Subcutaneous abdominal adipose tissue (tissue), 5 donors: ENCODE measurements around the gene ZNF23.

Source experiments
- H3K27ac ChIP-seq: one replicate; pipeline ENCODE4 v1.7.0; 2013; ENCODE audit warnings: low read depth, mild to moderate bottlenecking, inconsistent platforms, low read length, moderate library complexity
- H3K27me3 ChIP-seq, 5 donors: one replicate each; pipeline ENCODE4 v1.7.0; 2013; ENCODE audit warnings: low read length in 5 of 5, inconsistent platforms in 1 of 5; ENCODE audit not compliant: control insufficient read depth in 5 of 5, insufficient read depth in 4 of 5
- H3K36me3 ChIP-seq, 5 donors: one replicate each; pipeline ENCODE4 v1.7.0; 2013; ENCODE audit warnings: low read length in 5 of 5; ENCODE audit not compliant: control insufficient read depth in 5 of 5, insufficient read depth in 5 of 5
- H3K4me1 ChIP-seq, 5 donors: one replicate each; pipeline ENCODE4 v1.7.0; 2013; ENCODE audit warnings: low read length in 5 of 5, mild to moderate bottlenecking in 3 of 5, moderate library complexity in 1 of 5; ENCODE audit not compliant: control insufficient read depth in 5 of 5, insufficient read depth in 5 of 5
- H3K4me3 ChIP-seq, 5 donors: one replicate each; pipeline ENCODE4 v1.7.0; 2013; ENCODE audit warnings: low read length in 5 of 5, low read depth in 1 of 5
- H3K9ac ChIP-seq, 5 donors: one replicate each; pipeline ENCODE4 v1.7.0; 2013; ENCODE audit warnings: low read length in 5 of 5, mild to moderate bottlenecking in 4 of 5, moderate library complexity in 3 of 5
- H3K9me3 ChIP-seq, 5 donors: one replicate each; pipeline ENCODE4 v1.7.0; 2013; ENCODE audit warnings: low read length in 5 of 5; ENCODE audit not compliant: control insufficient read depth in 5 of 5
- donor health status: healthy.
- donor health status: healthy.
- donor health status: healthy.
- donor health status: healthy.
- donor health status: healthy.

Gene ZNF23

GRCh38 chr16:71491054-71491453 is 29.0 kb upstream of the ZNF23 start:
- Histone ChIP-seq H3K36me3 (no peaks in the 10 kb centered on the region), H3K9me3 (no peaks in the 10 kb centered on the region), H3K4me3 (no peak overlapping the region), H3K4me1 (no peaks in the 10 kb centered on the region), H3K27me3 (no peaks in the 10 kb centered on the region), H3K27ac (no peak overlapping the region), H3K9ac (no peak overlapping the region)

- Histone ChIP-seq H3K27ac (no peak overlapping the region), H3K4me3 (no peak overlapping the region), H3K9ac (no peak overlapping the region), H3K36me3 (no peaks in the 10 kb centered on the region), H3K4me1 (no peaks in the 10 kb centered on the region), H3K27me3 (no peaks in the 10 kb centered on the region), H3K9me3 (no peaks in the 10 kb centered on the region)
These were observed 28.3 kb upstream of the ZNF23 start for GRCh38 chr16:71490361-71490760.

GRCh38 chr16:71489122-71489521 is 27.1 kb upstream of the ZNF23 start, which contains the start of gene ZNF19:
Gene ZNF19, minus strand, starts transcription at chr16:71489324. Its CDS starts 7,210 bp downstream, at chr16:71482114.
- no peaks in the 10 kb centered on the region for H3K27me3 ChIP-seq
- no peaks in the 10 kb centered on the region for H3K9me3 ChIP-seq
- no peak within 1 kb of the TSS for H3K9ac ChIP-seq
- H3K4me3 ChIP-seq: no peak within 1 kb of the TSS
- no peaks in the 10 kb centered on the region for H3K36me3 ChIP-seq
- H3K4me1 ChIP-seq: peaks cover 2 to 5% (median 4%) of the 10 kb centered on the region in 5 donors
- H3K27ac ChIP-seq: no peak within 1 kb of the TSS

GRCh38 chr16:71484006-71484893 is 22.2 kb upstream of the ZNF23 start:
- no peaks in the 10 kb centered on the region for H3K9me3 ChIP-seq
- H3K27me3 ChIP-seq: no peaks in the 10 kb centered on the region
- H3K36me3 ChIP-seq: peaks cover 0 to 6% (median 0%) of the 10 kb centered on the region in 5 donors
- H3K4me1 ChIP-seq: peaks cover 6 to 13% (median 11%) of the 10 kb centered on the region in 5 donors
- peak overlapping the region; percentile 87 to 99 (median 95) for H3K4me3 ChIP-seq
- H3K9ac ChIP-seq: peak overlapping the region; percentile 90 to 96 (median 93)
- H3K27ac ChIP-seq: peak overlapping the region; percentile 95

- no peaks in the 10 kb centered on the region for H3K27me3 ChIP-seq
- no peak overlapping the region for H3K4me3 ChIP-seq
- peaks cover 6 to 13% (median 11%) of the 10 kb centered on the region in 5 donors for H3K4me1 ChIP-seq
- no peak overlapping the region for H3K27ac ChIP-seq
- H3K9me3 ChIP-seq: no peaks in the 10 kb centered on the region
- peaks cover 8 to 18% (median 11%) of the 10 kb centered on the region in 5 donors for H3K36me3 ChIP-seq
- H3K9ac ChIP-seq: no peak overlapping the region
These were observed 20.5 kb upstream of the ZNF23 start for GRCh38 chr16:71482569-71482968.

GRCh38 chr16:71480956-71481355 is 18.9 kb upstream of the ZNF23 start:
- Histone ChIP-seq H3K9ac (no peak overlapping the region), H3K27ac (no peak overlapping the region), H3K9me3 (no peaks in the 10 kb centered on the region), H3K4me3 (no peak overlapping the region), H3K27me3 (no peaks in the 10 kb centered on the region), H3K36me3 (peaks cover 24 to 34% (median 27%) of the 10 kb centered on the region in 5 donors), H3K4me1 (peaks cover 6 to 13% (median 11%) of the 10 kb centered on the region in 5 donors)

- Histone ChIP-seq H3K4me3 (no peak overlapping the region), H3K9me3 (no peaks in the 10 kb centered on the region), H3K27ac (no peak overlapping the region), H3K27me3 (no peaks in the 10 kb centered on the region), H3K9ac (no peak overlapping the region), H3K36me3 (peaks cover 34 to 50% (median 42%) of the 10 kb centered on the region in 5 donors), H3K4me1 (peaks cover 4 to 9% (median 7%) of the 10 kb centered on the region in 5 donors)
These were observed 17.4 kb upstream of the ZNF23 start for GRCh38 chr16:71479420-71479819.

- H3K27me3 ChIP-seq: no peaks in the 10 kb centered on the region
- H3K9ac ChIP-seq: no peak overlapping the region
- H3K36me3 ChIP-seq: peaks cover 37 to 67% (median 50%) of the 10 kb centered on the region in 5 donors
- H3K27ac ChIP-seq: no peak overlapping the region
- H3K4me1 ChIP-seq: no peaks in the 10 kb centered on the region
- H3K4me3 ChIP-seq: no peak overlapping the region
- no peaks in the 10 kb centered on the region for H3K9me3 ChIP-seq
These were observed 14.5 kb upstream of the ZNF23 start for GRCh38 chr16:71476457-71477124.

- no peak overlapping the region for H3K27ac ChIP-seq
- no peak overlapping the region for H3K9ac ChIP-seq
- H3K4me3 ChIP-seq: no peak overlapping the region
- H3K27me3 ChIP-seq: no peaks in the 10 kb centered on the region
- peaks cover 37 to 71% (median 51%) of the 10 kb centered on the region in 5 donors for H3K36me3 ChIP-seq
- no peaks in the 10 kb centered on the region for H3K9me3 ChIP-seq
- H3K4me1 ChIP-seq: no peaks in the 10 kb centered on the region
These were observed 12.8 kb upstream of the ZNF23 start for GRCh38 chr16:71474864-71475263.

- peaks cover 37 to 74% (median 54%) of the 10 kb centered on the region in 5 donors for H3K36me3 ChIP-seq
- H3K27me3 ChIP-seq: no peaks in the 10 kb centered on the region
- no peak overlapping the region for H3K4me3 ChIP-seq
- H3K9me3 ChIP-seq: no peaks in the 10 kb centered on the region
- no peak overlapping the region for H3K27ac ChIP-seq
- H3K4me1 ChIP-seq: no peaks in the 10 kb centered on the region
- no peak overlapping the region for H3K9ac ChIP-seq
These were observed 11.8 kb upstream of the ZNF23 start for GRCh38 chr16:71473891-71474290.
